HepG2 (cell line): ENCODE results near the gene FITM1. TPM values are rescaled to one million over a fixed set of nuclear protein-coding genes. Genes with fewer than 3 reads are reported as not detected.
A peak's percentile ranks its signal among the peaks of the same experiment; 100 is the strongest.

Experiments
- CEBPZ ChIP-seq: IDR thresholded peaks from 2 replicates; pipeline ENCODE4 v1.6.1; 2012; ENCODE audit warnings: low read length, improper control_type of control experiment
- EZH2 ChIP-seq: conservative IDR thresholded peaks from 2 replicates; pipeline ENCODE4 v1.6.1; 2012; ENCODE audit warnings: mild to moderate bottlenecking, low read depth, low read length, moderate library complexity
- HOXA7 ChIP-seq: sonication (generic); formaldehyde crosslinking; IDR thresholded peaks from 2 replicates; pipeline ENCODE4 v1.8.1; 2022; ENCODE audit warnings: mild to moderate bottlenecking, missing genetic modification reagents, moderate library complexity
- KDM6A ChIP-seq: IDR thresholded peaks from 2 replicates; pipeline ENCODE4 v1.6.1; 2016; ENCODE audit warnings: low read depth
- MAZ ChIP-seq, 2 experiments: sonication (generic) in 1 of 2; formaldehyde crosslinking in 1 of 2; IDR thresholded peaks; 2 replicates each; pipeline versions ENCODE4 v1.5.0 to v1.6.1; 2012 to 2020; ENCODE audit warnings: low read depth in 2 of 2, mild to moderate bottlenecking in 2 of 2, borderline replicate concordance in 1 of 2, improper control_type of control experiment in 1 of 2, low read length in 1 of 2, missing genetic modification reagents in 1 of 2, moderate library complexity in 1 of 2
- MBD4 ChIP-seq: IDR thresholded peaks from 2 replicates; pipeline ENCODE4 v1.6.1; 2012; ENCODE audit warnings: low read length, inconsistent platforms, borderline replicate concordance
- NR1H2 ChIP-seq: sonication (generic); formaldehyde crosslinking; IDR thresholded peaks from 2 replicates; pipeline ENCODE4 v1.8.1; 2022; ENCODE audit warnings: low read depth, missing genetic modification reagents, borderline replicate concordance
- NRL ChIP-seq: sonication (generic); formaldehyde crosslinking; IDR thresholded peaks from 2 replicates; pipeline ENCODE4 v1.5.0; 2020; ENCODE audit warnings: missing genetic modification reagents, mild to moderate bottlenecking, moderate library complexity, borderline replicate concordance
- PHF8 ChIP-seq: sonication (generic); formaldehyde crosslinking; IDR thresholded peaks from 2 replicates; pipeline ENCODE4 v1.5.0; 2020; ENCODE audit warnings: missing genetic modification reagents
- RNF2 ChIP-seq: fragments of 450-650 bp; conservative IDR thresholded peaks from 2 replicates; pipeline ENCODE4 v1.6.1; 2016; ENCODE audit warnings: low read depth
- SP5 ChIP-seq: IDR thresholded peaks from 2 replicates; pipeline ENCODE4 v1.6.1; 2016; ENCODE audit warnings: low read depth, borderline replicate concordance
- TCF7 ChIP-seq: sonication (generic); IDR thresholded peaks from 2 replicates; pipeline ENCODE4 v1.6.1; 2016; ENCODE audit warnings: antibody characterized with exemption, low read depth
- ZBTB3 ChIP-seq: sonication (generic); formaldehyde crosslinking; IDR thresholded peaks from 2 replicates; pipeline ENCODE4 v1.4.0; 2020; ENCODE audit warnings: low read depth, mild to moderate bottlenecking, moderate library complexity, missing genetic modification reagents, borderline replicate concordance
- ZFP36 ChIP-seq: fragments of 150-350 bp; IDR thresholded peaks from 2 replicates; pipeline ENCODE4 v1.6.1; 2018; ENCODE audit warnings: borderline replicate concordance, low read length, low read depth; ENCODE audit not compliant: partially characterized antibody
- ZNF10 ChIP-seq: sonication (generic); formaldehyde crosslinking; IDR thresholded peaks from 2 replicates; pipeline ENCODE4 v1.4.0; 2020; ENCODE audit warnings: mild to moderate bottlenecking, low read depth, missing genetic modification reagents, borderline replicate concordance
- ZNF331 ChIP-seq: sonication (generic); formaldehyde crosslinking; IDR thresholded peaks from 2 replicates; pipeline ENCODE4 v1.4.0; 2020; ENCODE audit warnings: missing genetic modification reagents
- ZNF343 ChIP-seq: sonication (generic); formaldehyde crosslinking; IDR thresholded peaks from 2 replicates; pipeline ENCODE4 v1.4.0; 2020; ENCODE audit warnings: mild to moderate bottlenecking, missing genetic modification reagents
- ZNF567 ChIP-seq: sonication (generic); formaldehyde crosslinking; IDR thresholded peaks from 2 replicates; pipeline ENCODE4 v1.8.1; 2023; ENCODE audit warnings: mild to moderate bottlenecking, missing genetic modification reagents, borderline replicate concordance
- ZNF768 ChIP-seq: sonication (generic); formaldehyde crosslinking; IDR thresholded peaks from 2 replicates; pipeline ENCODE4 v1.4.0; 2020; ENCODE audit warnings: missing genetic modification reagents
- polyA plus RNA-seq, 8 experiments: library from polyadenylated mRNA; depleted of rRNA in 3 of 8; stranded (reverse) in 7 of 8; unstranded in 1 of 8; fragments of >200 nt; fragmentation: Illumina TruSeq in 4 of 8; extraction: Trizol in 4 of 8; gene quantifications; 2 replicates each; pipeline versions ENCODE4 v1.2.1 to v1.2.3, GENCODE V29; 2011 to 2016; ENCODE audit warnings: low read depth in 4 of 8, missing spikeins in 1 of 8, mixed read lengths in 1 of 8; ENCODE audit not compliant: insufficient read depth in 1 of 8
- total RNA-seq, 5 experiments: library from RNA; depleted of rRNA; stranded (reverse); fragments of >200 nt; fragmentation: Illumina TruSeq; extraction: Trizol; gene quantifications; 2 replicates each; pipeline ENCODE4 v1.2.3, GENCODE V29; 2016; ENCODE audit warnings: low read depth in 1 of 5
- TF ChIP-seq, protein P1 (sequence below): sonication (generic); formaldehyde crosslinking; IDR thresholded peaks from 2 replicates; pipeline ENCODE4 v1.5.1; 2020; ENCODE audit warnings: missing genetic modification reagents, mild to moderate bottlenecking, borderline replicate concordance
- TF ChIP-seq, protein P2 (sequence below): sonication (generic); formaldehyde crosslinking; IDR thresholded peaks from 2 replicates; pipeline ENCODE4 v1.8.1; 2023; ENCODE audit warnings: mild to moderate bottlenecking, moderate library complexity, missing genetic modification reagents
- TF ChIP-seq, protein P3 (sequence below): sonication (generic); formaldehyde crosslinking; IDR thresholded peaks from 2 replicates; pipeline ENCODE4 v1.4.0; 2020; ENCODE audit warnings: missing genetic modification reagents

FITM1 gene
- total and polyA plus RNA-seq, 2 of the 13 experiments (the other 11 are each of a cell fraction or from before 2014, with no cell fraction given) = 2.7 to 5.8 TPM

DNA sequence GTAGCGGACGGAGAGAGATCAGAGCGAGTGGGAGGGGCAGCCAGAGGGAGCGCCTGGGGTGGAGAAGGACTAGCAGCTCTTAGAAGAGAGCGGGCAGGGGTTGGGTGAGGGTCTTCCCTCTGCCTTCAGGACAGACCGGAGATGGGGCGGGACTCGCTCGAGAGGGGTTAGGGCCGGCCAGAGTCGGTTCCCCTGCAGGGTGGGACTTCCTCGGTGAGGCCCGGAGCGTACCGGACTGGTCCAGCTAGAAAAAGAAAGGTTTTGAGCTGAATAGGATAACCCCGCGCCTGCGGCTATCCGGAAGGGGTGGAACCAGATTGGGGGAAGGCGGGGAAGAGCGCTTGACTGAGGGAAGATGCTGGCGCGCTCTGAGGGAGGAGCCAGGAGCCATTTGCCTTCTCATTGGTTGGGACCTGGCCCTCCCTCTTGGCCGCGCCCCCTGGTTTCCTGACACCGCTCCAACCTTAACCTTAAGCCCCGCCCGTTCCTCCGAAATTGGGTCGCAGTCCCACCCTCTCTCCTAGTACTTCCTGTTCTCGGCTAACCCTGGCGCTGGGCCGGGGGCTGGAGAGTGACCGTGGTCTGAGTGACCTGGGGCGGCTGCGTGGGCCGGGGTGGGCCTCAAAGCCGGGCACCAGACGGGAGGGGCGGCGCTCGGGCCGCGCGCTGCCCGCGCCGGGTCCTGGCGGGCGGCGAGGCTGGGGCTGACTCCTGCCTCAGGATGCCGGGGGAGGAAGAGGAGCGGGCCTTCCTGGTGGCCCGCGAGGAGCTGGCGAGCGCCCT lies 16.7 kb downstream of the FITM1 start, which contains the start of gene RNF31 (continued):
- no peak for TF ChIP-seq TCF7
- 0 out of 2 replicates have a peak, but pooled peaks have one; percentile 23 for TF ChIP-seq ZNF768 (CRISPR knock-in tag)
- TF ChIP-seq ZNF567 (CRISPR knock-in tag) = peak; percentile 45; the same call in 1 of the 2 replicates
- TF ChIP-seq, protein P1, sequence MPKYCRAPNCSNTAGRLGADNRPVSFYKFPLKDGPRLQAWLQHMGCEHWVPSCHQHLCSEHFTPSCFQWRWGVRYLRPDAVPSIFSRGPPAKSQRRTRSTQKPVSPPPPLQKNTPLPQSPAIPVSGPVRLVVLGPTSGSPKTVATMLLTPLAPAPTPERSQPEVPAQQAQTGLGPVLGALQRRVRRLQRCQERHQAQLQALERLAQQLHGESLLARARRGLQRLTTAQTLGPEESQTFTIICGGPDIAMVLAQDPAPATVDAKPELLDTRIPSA = no peak
- no peak; the same call in 1 of the 2 replicates for TF ChIP-seq RNF2
- TF ChIP-seq MBD4 = no peak
- TF ChIP-seq ZFP36 = no peak
- TF ChIP-seq PHF8 (CRISPR knock-in tag) = peak; percentile 80
- no peak for TF ChIP-seq CEBPZ
- TF ChIP-seq NR1H2 (CRISPR knock-in tag) = no peak
- TF ChIP-seq ZBTB3 (CRISPR knock-in tag) = peak; percentile 2; the same call in 1 of the 2 replicates
- no peak for TF ChIP-seq EZH2
- no peak for TF ChIP-seq ZNF10 (CRISPR knock-in tag)
- TF ChIP-seq MAZ (IDR thresholded peaks at IDR 0.05; ENCODE audit: borderline replicate concordance, low read depth, low read length) = peak; percentile 72
- TF ChIP-seq MAZ (CRISPR knock-in tag; IDR thresholded peaks at IDR 0.05; ENCODE audit: low read depth) = peak; percentile 63
- TF ChIP-seq, protein P2, sequence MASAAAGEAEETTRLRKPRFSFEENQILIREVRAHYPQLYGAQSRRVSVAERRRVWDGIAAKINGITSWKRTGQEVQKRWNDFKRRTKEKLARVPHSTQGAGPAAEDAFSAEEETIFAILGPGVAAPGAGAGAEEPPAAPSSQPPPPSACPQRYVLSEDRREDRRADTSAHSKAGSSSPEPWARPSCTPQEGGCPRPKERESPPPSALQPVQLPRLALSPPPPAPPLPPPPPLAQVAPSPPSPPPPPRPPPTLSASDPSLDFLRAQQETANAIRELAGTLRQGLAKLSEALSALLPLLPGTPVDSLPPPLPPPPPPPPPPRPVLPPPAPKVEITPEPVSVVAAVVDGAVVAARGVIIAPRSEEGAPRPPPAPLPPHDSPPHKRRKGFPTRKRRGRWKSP (CRISPR knock-in tag) = no peak
- TF ChIP-seq HOXA7 = no peak
- TF ChIP-seq NRL = no peak
- no peak; the same call in 1 of the 2 replicates for TF ChIP-seq KDM6A (CRISPR knock-in tag)
- TF ChIP-seq ZNF331 (CRISPR knock-in tag) = peak; percentile 46
- TF ChIP-seq, protein P3, sequence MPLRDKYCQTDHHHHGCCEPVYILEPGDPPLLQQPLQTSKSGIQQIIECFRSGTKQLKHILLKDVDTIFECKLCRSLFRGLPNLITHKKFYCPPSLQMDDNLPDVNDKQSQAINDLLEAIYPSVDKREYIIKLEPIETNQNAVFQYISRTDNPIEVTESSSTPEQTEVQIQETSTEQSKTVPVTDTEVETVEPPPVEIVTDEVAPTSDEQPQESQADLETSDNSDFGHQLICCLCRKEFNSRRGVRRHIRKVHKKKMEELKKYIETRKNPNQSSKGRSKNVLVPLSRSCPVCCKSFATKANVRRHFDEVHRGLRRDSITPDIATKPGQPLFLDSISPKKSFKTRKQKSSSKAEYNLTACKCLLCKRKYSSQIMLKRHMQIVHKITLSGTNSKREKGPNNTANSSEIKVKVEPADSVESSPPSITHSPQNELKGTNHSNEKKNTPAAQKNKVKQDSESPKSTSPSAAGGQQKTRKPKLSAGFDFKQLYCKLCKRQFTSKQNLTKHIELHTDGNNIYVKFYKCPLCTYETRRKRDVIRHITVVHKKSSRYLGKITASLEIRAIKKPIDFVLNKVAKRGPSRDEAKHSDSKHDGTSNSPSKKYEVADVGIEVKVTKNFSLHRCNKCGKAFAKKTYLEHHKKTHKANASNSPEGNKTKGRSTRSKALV (CRISPR knock-in tag) = no peak; the same call in 1 of the 2 replicates
- TF ChIP-seq SP5 = peak; percentile 71
- no peak; the same call in 1 of the 2 replicates for TF ChIP-seq ZNF343 (CRISPR knock-in tag)
